ENCODE results near the gene QARS1. TPM values are rescaled to one million over a fixed set of nuclear protein-coding genes. Genes with fewer than 3 reads are reported as not detected.

QARS1 gene
- total and polyA plus RNA-seq, 2 of the 13 experiments (the other 11 are each of a cell fraction or from before 2014, with no cell fraction given) = 307 to 327 TPM

- TF ChIP-seq KLF16 (CRISPR knock-in tag; IDR thresholded peaks at IDR 0.05) (no peak), ZNF34 (CRISPR knock-in tag; IDR thresholded peaks at IDR 0.05; ENCODE audit: borderline replicate concordance) (0 out of 2 replicates have a peak, but pooled peaks have one; percentile 13), SKIL (CRISPR knock-in tag; IDR thresholded peaks at IDR 0.05; ENCODE audit: borderline replicate concordance) (no peak), ZNF362 (CRISPR knock-in tag; IDR thresholded peaks at IDR 0.05; ENCODE audit: borderline replicate concordance) (peak; percentile 56; the same call in 1 of the 2 replicates), FIP1L1 (IDR thresholded peaks at IDR 0.05; ENCODE audit: borderline replicate concordance, insufficient read depth, low read depth, low read length) (no peak; the same call in 1 of the 2 replicates), TP53 (CRISPR knock-in tag; conservative IDR thresholded peaks at IDR 0.05) (no peak), HMGA1 (CRISPR knock-in tag; conservative IDR thresholded peaks at IDR 0.05) (no peak), ZSCAN29 (CRISPR knock-in tag; conservative IDR thresholded peaks at IDR 0.05) (no peak)
- TF ChIP-seq, protein P1, sequence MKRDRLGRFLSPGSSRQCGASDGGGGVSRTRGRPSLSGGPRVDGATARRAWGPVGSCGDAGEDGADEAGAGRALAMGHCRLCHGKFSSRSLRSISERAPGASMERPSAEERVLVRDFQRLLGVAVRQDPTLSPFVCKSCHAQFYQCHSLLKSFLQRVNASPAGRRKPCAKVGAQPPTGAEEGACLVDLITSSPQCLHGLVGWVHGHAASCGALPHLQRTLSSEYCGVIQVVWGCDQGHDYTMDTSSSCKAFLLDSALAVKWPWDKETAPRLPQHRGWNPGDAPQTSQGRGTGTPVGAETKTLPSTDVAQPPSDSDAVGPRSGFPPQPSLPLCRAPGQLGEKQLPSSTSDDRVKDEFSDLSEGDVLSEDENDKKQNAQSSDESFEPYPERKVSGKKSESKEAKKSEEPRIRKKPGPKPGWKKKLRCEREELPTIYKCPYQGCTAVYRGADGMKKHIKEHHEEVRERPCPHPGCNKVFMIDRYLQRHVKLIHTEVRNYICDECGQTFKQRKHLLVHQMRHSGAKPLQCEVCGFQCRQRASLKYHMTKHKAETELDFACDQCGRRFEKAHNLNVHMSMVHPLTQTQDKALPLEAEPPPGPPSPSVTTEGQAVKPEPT (CRISPR knock-in tag; IDR thresholded peaks at IDR 0.05; ENCODE audit: low read depth) = peak; percentile 100
- TF ChIP-seq, protein P2, sequence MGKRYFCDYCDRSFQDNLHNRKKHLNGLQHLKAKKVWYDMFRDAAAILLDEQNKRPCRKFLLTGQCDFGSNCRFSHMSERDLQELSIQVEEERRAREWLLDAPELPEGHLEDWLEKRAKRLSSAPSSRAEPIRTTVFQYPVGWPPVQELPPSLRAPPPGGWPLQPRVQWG (CRISPR knock-in tag; IDR thresholded peaks at IDR 0.05; ENCODE audit: borderline replicate concordance, low read depth) = no peak
- TF ChIP-seq, protein P3, sequence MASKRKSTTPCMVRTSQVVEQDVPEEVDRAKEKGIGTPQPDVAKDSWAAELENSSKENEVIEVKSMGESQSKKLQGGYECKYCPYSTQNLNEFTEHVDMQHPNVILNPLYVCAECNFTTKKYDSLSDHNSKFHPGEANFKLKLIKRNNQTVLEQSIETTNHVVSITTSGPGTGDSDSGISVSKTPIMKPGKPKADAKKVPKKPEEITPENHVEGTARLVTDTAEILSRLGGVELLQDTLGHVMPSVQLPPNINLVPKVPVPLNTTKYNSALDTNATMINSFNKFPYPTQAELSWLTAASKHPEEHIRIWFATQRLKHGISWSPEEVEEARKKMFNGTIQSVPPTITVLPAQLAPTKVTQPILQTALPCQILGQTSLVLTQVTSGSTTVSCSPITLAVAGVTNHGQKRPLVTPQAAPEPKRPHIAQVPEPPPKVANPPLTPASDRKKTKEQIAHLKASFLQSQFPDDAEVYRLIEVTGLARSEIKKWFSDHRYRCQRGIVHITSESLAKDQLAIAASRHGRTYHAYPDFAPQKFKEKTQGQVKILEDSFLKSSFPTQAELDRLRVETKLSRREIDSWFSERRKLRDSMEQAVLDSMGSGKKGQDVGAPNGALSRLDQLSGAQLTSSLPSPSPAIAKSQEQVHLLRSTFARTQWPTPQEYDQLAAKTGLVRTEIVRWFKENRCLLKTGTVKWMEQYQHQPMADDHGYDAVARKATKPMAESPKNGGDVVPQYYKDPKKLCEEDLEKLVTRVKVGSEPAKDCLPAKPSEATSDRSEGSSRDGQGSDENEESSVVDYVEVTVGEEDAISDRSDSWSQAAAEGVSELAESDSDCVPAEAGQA (IDR thresholded peaks at IDR 0.05; ENCODE audit: low read depth) = no peak; the same call in 1 of the 2 replicates
- TF ChIP-seq, protein P3 (CRISPR knock-in tag; IDR thresholded peaks at IDR 0.05; ENCODE audit: borderline replicate concordance) = no peak
- TF ChIP-seq, protein P4, sequence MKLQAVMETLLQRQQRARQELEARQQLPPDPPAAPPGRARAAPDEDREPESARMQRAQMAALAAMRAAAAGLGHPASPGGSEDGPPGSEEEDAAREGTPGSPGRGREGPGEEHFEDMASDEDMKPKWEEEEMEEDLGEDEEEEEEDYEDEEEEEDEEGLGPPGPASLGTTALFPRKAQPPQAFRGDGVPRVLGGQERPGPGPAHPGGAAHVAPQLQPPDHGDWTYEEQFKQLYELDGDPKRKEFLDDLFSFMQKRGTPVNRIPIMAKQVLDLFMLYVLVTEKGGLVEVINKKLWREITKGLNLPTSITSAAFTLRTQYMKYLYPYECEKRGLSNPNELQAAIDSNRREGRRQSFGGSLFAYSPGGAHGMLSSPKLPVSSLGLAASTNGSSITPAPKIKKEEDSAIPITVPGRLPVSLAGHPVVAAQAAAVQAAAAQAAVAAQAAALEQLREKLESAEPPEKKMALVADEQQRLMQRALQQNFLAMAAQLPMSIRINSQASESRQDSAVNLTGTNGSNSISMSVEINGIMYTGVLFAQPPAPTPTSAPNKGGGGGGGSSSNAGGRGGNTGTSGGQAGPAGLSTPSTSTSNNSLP (IDR thresholded peaks at IDR 0.05; ENCODE audit: low read depth, low read length) = no peak
Measured at GRCh38 chr3:49093853-49094767, 10.4 kb downstream of the QARS1 start, which contains the start of gene QRICH1 (continued).
